OCI-LY7 (cell line): ENCODE measurements around the gene HSPA4L.

ENCODE experiments used
- EZH2phosphoT487 ChIP-seq: fragments of 200-600 bp; sonication (generic); IDR thresholded peaks from 2 replicates; pipeline ENCODE4 v1.6.1; 2018; ENCODE audit warnings: low read depth, borderline replicate concordance, mild to moderate bottlenecking, mixed run types, antibody characterized with exemption, low read length, moderate library complexity, mixed read lengths
- TF ChIP-seq, protein P1 (sequence below): fragments of 200-600 bp; sonication (generic); conservative IDR thresholded peaks from 2 replicates; pipeline ENCODE4 v1.5.1; 2014; ENCODE audit warnings: mild to moderate bottlenecking, antibody characterized with exemption, low read length, moderate library complexity, mixed read lengths

DNA sequence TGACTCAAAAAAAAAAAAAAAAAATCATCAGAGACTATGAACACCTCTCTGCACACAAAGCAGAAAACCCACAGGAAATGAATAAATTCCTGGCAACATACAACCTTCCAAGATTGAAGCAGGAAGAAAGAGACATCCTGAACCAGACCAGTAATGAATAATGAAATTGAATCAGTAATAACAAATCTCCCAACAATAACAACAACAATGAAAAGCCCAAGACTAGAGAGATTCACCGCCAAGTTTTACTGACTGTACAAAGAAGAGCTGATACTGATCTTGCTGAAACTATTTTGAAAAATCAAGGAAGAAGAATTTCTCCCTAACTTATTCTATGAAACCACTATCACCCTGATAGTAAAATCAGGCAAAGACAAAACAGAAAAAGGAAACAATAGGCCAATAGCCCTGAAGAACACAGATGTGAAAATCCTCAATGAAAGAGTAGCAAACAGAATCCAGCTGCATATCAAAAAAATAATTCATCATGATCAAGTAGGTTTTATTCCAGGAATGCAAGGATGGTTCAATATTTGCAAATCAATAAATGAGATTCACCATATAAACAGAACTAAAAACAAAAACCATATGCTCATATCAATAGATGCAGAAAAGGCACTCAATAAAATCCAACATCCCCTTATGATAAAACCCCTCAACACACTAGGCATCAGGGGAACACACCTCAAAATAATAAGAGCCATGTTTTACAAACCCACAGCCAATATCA is 67.5 kb downstream of the HSPA4L start:
- TF ChIP-seq, protein P1, sequence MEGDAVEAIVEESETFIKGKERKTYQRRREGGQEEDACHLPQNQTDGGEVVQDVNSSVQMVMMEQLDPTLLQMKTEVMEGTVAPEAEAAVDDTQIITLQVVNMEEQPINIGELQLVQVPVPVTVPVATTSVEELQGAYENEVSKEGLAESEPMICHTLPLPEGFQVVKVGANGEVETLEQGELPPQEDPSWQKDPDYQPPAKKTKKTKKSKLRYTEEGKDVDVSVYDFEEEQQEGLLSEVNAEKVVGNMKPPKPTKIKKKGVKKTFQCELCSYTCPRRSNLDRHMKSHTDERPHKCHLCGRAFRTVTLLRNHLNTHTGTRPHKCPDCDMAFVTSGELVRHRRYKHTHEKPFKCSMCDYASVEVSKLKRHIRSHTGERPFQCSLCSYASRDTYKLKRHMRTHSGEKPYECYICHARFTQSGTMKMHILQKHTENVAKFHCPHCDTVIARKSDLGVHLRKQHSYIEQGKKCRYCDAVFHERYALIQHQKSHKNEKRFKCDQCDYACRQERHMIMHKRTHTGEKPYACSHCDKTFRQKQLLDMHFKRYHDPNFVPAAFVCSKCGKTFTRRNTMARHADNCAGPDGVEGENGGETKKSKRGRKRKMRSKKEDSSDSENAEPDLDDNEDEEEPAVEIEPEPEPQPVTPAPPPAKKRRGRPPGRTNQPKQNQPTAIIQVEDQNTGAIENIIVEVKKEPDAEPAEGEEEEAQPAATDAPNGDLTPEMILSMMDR = no peak
- no peak for TF ChIP-seq EZH2phosphoT487
